Naive thymus-derived CD8-positive, alpha-beta T cell (primary cell): ENCODE measurements around the gene PTPN14. TPM values are rescaled to one million over a fixed set of nuclear protein-coding genes. Genes with fewer than 3 reads are reported as not detected.
A peak's percentile ranks its signal among the peaks of the same experiment; 100 is the strongest.

ENCODE experiments used
- ATAC-seq, 2 donors: fragments of 150-1000 bp; cut with Tn5 transposase in 1 of 2; sonication (Bioruptor Pico), chemical (Tn5 transposase) in 1 of 2; 1 replicate in 1 of 2; 2 replicates in 1 of 2; pipeline ENCODE4 v1.10.0; 2021; ENCODE audit warnings: mild to moderate bottlenecking in 2 of 2, moderate library complexity in 2 of 2
- POLR2A ChIA-PET: fragments of 350-600 bp; sonication (Branson Sonifier 250); formaldehyde crosslinking; loops from one replicate; lab custom pipeline; 2021; ENCODE audit warnings: antibody characterized with exemption; lab: Charles Lee
- DNase-seq, 10 donors: peaks; one replicate each; pipeline versions ENCODE4 v3.0.0 to v3.0.0-alpha.2; 2020 to 2022
- H3K27ac Mint-ChIP-seq, 10 donors: one replicate each; pipeline ENCODE4 v1.8.0; 2020 to 2022; ENCODE audit warnings: mild to moderate bottlenecking in 10 of 10, mixed read lengths in 10 of 10, moderate library complexity in 4 of 10, inconsistent platforms in 1 of 10
- H3K27me3 Mint-ChIP-seq, 5 donors: one replicate each; pipeline ENCODE4 v1.8.0; 2021 to 2022; ENCODE audit warnings: mixed read lengths in 5 of 5
- H3K36me3 Mint-ChIP-seq, 3 donors: one replicate each; pipeline ENCODE4 v1.8.0; 2020 to 2022; ENCODE audit warnings: mixed read lengths in 3 of 3, mild to moderate bottlenecking in 2 of 3, inconsistent platforms in 1 of 3
- H3K4me1 Mint-ChIP-seq, 4 donors: one replicate each; pipeline ENCODE4 v1.8.0; 2021 to 2022; ENCODE audit warnings: mixed read lengths in 4 of 4
- H3K4me3 Mint-ChIP-seq, 10 donors: one replicate each; pipeline ENCODE4 v1.8.0; 2020 to 2022; ENCODE audit warnings: mild to moderate bottlenecking in 10 of 10, mixed read lengths in 10 of 10, moderate library complexity in 6 of 10, inconsistent platforms in 1 of 10
- H3K9me3 Mint-ChIP-seq, 9 donors: one replicate each; pipeline ENCODE4 v1.8.0; 2020 to 2022; ENCODE audit warnings: mixed read lengths in 9 of 9, mild to moderate bottlenecking in 3 of 9, inconsistent platforms in 1 of 9, moderate library complexity in 1 of 9
- polyA plus RNA-seq, 3 donors: library from polyadenylated mRNA; unstranded; fragments of 300-500 nt; fragmentation: Illumina TruSeq; gene quantifications; one replicate each; pipeline ENCODE4 v1.2.3, GENCODE V29; 2021
- total RNA-seq, 8 experiments: library from RNA in 2 of 8; stranded (reverse) in 2 of 8; gene quantifications; one replicate each; pipeline ENCODE4 v1.2.3 and lab custom pipeline; 2021 to 2026

Gene PTPN14
- total and polyA plus RNA-seq, 5 experiments from 2014 or later, result 0.01 to 0.05 (median 0.03) TPM; not detected in 1

DNA sequence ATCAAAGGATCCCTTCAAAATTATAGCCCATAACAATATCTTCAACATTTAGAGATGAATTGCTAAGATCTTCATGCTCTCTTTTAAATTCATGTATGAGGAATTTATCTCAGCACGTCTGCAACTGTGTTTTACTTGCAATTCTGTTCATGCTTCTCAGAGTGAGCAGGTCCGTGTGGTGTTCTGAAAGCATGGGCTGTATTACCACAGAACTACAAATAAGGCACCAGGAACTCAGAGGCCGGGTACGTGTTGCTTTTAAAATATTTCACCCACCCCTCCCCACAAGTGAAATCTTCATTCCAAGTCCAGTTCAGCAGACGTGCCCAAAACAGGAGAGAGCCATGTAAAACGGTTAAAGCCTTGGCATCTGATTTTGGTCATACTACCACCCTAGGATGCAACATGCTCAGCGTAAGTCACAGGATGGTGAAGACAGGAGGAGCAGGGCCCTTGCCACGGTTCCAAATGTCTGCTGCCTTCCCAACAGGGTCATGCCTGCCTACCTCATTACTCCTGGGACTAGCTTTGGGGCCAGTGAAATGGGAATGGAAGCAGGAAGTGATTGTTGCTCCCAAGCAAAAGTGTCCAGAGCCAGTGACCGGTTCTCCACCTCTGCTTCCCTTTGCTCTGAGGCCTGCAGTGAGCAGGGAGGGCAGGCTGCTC lies 133.7 kb downstream of the PTPN14 start:
- no peak overlapping the region for H3K27ac Mint-ChIP-seq

GRCh38 chr1:214416858-214417257 lies 134.5 kb downstream of the PTPN14 start:
- Mint-ChIP-seq H3K9me3 (peaks cover 0 to 4% (median 0%) of the 10 kb centered on the region in 9 donors), H3K27ac (no peak overlapping the region), H3K4me1 (no peaks in the 10 kb centered on the region), H3K4me3 (no peak overlapping the region), H3K27me3 (peaks cover 0 to 1% (median 0%) of the 10 kb centered on the region in 5 donors), H3K36me3 (no peaks in the 10 kb centered on the region)
- POLR2A ChIA-PET, result no interaction called here
- DNase-seq, result no peak
- no peak for ATAC-seq

More for the DNA sequence above, 133.7 kb downstream of the PTPN14 start:
- no peak overlapping the region for H3K4me3 Mint-ChIP-seq
- H3K4me1 Mint-ChIP-seq, result no peaks in the 10 kb centered on the region
- no peak for DNase-seq
- peaks cover 0 to 1% (median 0%) of the 10 kb centered on the region in 5 donors for H3K27me3 Mint-ChIP-seq
- peaks cover 0 to 4% (median 0%) of the 10 kb centered on the region in 9 donors for H3K9me3 Mint-ChIP-seq
- POLR2A ChIA-PET, result no interaction called here
- no peak for ATAC-seq
- no peaks in the 10 kb centered on the region for H3K36me3 Mint-ChIP-seq

DNA sequence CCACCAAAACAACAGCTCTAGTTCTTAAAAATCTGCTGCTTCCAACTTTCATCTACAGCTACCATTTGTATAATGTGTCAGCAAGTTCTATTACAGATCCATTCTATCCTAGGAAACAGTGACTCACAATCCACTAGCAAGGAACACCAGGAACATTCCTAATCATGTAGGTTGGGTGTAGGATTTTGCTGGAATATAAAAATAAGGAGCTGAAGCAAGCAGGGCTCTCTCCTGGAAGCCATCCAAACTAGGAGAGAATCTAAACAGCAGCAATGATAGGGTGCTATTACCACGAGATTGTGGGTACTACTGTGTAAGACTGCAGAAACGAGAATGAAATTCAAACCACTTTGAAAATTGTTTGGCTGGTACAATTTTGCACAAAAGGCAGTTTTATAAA lies 135.0 kb downstream of the PTPN14 start:
- no peak for ATAC-seq
- POLR2A ChIA-PET, result no interaction called here
- Mint-ChIP-seq H3K27me3 (peaks cover 0 to 1% (median 0%) of the 10 kb centered on the region in 5 donors), H3K4me1 (no peaks in the 10 kb centered on the region), H3K9me3 (no peaks in the 10 kb centered on the region), H3K4me3 (no peak overlapping the region), H3K36me3 (no peaks in the 10 kb centered on the region), H3K27ac (no peak overlapping the region)
- no peak for DNase-seq

DNA sequence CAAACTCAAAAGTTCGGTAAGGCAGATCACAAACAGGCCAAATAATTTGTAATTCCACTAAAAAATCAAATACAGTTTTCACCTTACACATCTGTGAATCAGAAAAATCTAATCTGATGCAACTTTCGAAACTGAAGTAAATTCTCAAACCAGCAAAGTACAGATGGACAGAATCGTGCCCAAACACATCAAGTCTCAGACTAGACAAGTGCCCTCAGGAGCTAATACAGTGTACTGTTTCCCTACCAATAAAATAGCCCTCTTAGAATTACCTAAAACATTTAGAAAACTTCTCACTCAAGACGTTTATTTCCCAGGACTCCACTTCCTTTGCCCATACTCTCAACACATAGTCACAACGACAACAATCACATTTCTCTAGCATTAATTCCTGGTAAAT lies 136.3 kb downstream of the PTPN14 start:
- POLR2A ChIA-PET, result no interaction called here
- no peak overlapping the region for H3K27ac Mint-ChIP-seq

DNA sequence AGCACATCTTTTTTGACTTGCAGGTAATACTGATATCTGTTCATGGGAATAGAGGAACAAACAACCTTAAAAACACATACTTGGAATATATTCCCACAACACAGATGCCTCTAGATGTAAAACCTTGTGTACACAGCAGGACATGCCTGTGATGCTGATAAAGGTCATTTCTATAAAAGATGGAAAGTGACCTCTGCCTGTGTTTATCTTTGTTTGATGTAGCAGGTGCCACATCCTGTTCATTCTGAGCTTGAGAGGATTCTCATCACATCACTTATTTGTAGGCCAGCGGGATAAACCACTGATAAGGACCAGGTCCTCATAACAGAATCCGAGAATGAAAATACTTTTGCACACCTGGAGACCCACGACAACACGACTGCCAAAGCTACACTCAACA lies 136.7 kb downstream of the PTPN14 start:
- no peak overlapping the region for H3K27ac Mint-ChIP-seq

More for the DNA sequence above, 136.3 kb downstream of the PTPN14 start:
- Mint-ChIP-seq H3K36me3 (no peaks in the 10 kb centered on the region), H3K9me3 (peaks cover 0 to 5% (median 0%) of the 10 kb centered on the region in 9 donors), H3K4me1 (no peaks in the 10 kb centered on the region), H3K4me3 (no peak overlapping the region), H3K27me3 (peaks cover 0 to 1% (median 0%) of the 10 kb centered on the region in 5 donors)
- DNase-seq, result no peak
- ATAC-seq, result no peak

GRCh38 chr1:214413315-214413714 lies 138.1 kb downstream of the PTPN14 start:
- Mint-ChIP-seq H3K9me3 (peaks cover 0 to 5% (median 0%) of the 10 kb centered on the region in 9 donors), H3K27me3 (peaks cover 0 to 1% (median 0%) of the 10 kb centered on the region in 5 donors)
- POLR2A ChIA-PET, result no interaction called here

More for the DNA sequence above, 136.7 kb downstream of the PTPN14 start:
- Mint-ChIP-seq H3K27me3 (peaks cover 0 to 1% (median 0%) of the 10 kb centered on the region in 5 donors), H3K9me3 (peaks cover 0 to 5% (median 0%) of the 10 kb centered on the region in 9 donors), H3K36me3 (no peaks in the 10 kb centered on the region), H3K4me3 (no peak overlapping the region), H3K4me1 (no peaks in the 10 kb centered on the region)
- no peak for ATAC-seq
- no peak for DNase-seq
- POLR2A ChIA-PET, result no interaction called here

GRCh38 chr1:214404571-214405213 lies 146.7 kb downstream of the PTPN14 start:
- POLR2A ChIA-PET, result no interaction called here

More at GRCh38 chr1:214413315-214413714, 138.1 kb downstream of the PTPN14 start:
- Mint-ChIP-seq H3K4me3 (no peak overlapping the region), H3K27ac (no peak overlapping the region), H3K36me3 (no peaks in the 10 kb centered on the region), H3K4me1 (no peaks in the 10 kb centered on the region)
- DNase-seq (no peak), ATAC-seq (no peak)

GRCh38 chr1:214404154-214404553 lies 147.2 kb downstream of the PTPN14 start:
- no peaks in the 10 kb centered on the region for H3K36me3 Mint-ChIP-seq
- H3K4me1 Mint-ChIP-seq, result peaks cover 0 to 8% (median 0%) of the 10 kb centered on the region in 4 donors
- ATAC-seq (no peak), DNase-seq (no peak)
- peaks cover 0 to 7% (median 3%) of the 10 kb centered on the region in 5 donors for H3K27me3 Mint-ChIP-seq
- POLR2A ChIA-PET, result no interaction called here
- no peak overlapping the region for H3K4me3 Mint-ChIP-seq
- peak overlapping the region in 1 of 10 donors; percentile 26 for H3K27ac Mint-ChIP-seq
- no peaks in the 10 kb centered on the region for H3K9me3 Mint-ChIP-seq

More at GRCh38 chr1:214404571-214405213, 146.7 kb downstream of the PTPN14 start:
- H3K36me3 Mint-ChIP-seq, result no peaks in the 10 kb centered on the region
- no peak for ATAC-seq
- H3K4me3 Mint-ChIP-seq, result no peak overlapping the region
- DNase-seq, result no peak
- H3K9me3 Mint-ChIP-seq, result no peaks in the 10 kb centered on the region
- H3K27ac Mint-ChIP-seq, result peak overlapping the region in 2 of 10 donors; percentile 26 to 40
- H3K4me1 Mint-ChIP-seq, result peaks cover 0 to 4% (median 0%) of the 10 kb centered on the region in 4 donors
- peaks cover 0 to 4% (median 1%) of the 10 kb centered on the region in 5 donors for H3K27me3 Mint-ChIP-seq

DNA sequence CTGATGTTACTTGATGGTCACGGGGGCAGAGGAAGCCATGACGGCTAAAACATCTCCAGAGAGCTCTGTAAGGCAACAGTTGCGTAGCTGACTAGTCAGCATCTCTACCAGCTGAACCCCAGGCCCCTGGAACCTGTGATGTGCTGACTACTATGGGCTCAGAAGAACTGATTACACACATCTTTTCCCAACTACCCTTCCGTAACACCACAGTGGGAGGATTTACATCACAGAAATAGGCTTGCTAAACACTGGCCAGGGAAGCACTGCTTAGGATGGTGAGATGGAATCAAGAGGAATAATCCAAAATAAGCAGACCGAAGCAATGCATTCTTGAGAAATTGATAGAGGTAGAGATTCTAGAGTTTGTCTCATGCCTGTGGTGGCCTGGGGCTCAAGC lies 148.0 kb downstream of the PTPN14 start:
- no peak overlapping the region for H3K4me3 Mint-ChIP-seq
- ATAC-seq (no peak), DNase-seq (no peak)
- H3K9me3 Mint-ChIP-seq, result no peaks in the 10 kb centered on the region
- no peak overlapping the region for H3K27ac Mint-ChIP-seq
- peaks cover 0 to 11% (median 0%) of the 10 kb centered on the region in 4 donors for H3K4me1 Mint-ChIP-seq
- no peaks in the 10 kb centered on the region for H3K36me3 Mint-ChIP-seq
- POLR2A ChIA-PET, result no interaction called here
- peaks cover 0 to 7% (median 3%) of the 10 kb centered on the region in 5 donors for H3K27me3 Mint-ChIP-seq

DNA sequence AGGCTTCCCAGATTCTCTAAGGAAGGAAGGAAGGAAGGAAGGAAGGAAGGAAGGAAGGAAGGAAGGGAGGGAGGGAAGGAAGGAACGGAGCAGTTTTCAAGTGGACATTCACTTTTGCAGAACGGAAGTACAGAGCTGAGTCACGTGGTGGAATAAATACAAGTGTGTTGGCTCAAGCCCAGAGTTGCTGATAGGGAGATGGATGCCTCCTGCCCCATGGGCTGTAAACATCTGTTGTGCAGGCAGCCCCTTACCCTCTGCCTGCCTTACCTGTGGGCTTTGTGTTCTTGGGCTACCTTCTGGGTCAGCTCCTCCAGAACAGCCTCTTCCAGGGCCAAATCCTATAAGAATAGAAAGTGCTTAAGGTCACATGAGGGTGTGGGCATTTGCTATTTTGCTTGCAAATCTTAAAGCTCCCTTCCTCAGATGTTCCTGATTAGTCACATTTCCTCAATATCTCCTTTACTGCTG lies 148.8 kb downstream of the PTPN14 start:
- POLR2A ChIA-PET, result no interaction called here
- DNase-seq, result no peak
- no peak for ATAC-seq
- Mint-ChIP-seq H3K4me1 (peaks cover 0 to 11% (median 0%) of the 10 kb centered on the region in 4 donors), H3K4me3 (no peak overlapping the region), H3K9me3 (no peaks in the 10 kb centered on the region), H3K27ac (no peak overlapping the region), H3K27me3 (peaks cover 0 to 9% (median 3%) of the 10 kb centered on the region in 5 donors), H3K36me3 (no peaks in the 10 kb centered on the region)

- Mint-ChIP-seq H3K27ac (no peak overlapping the region), H3K36me3 (no peaks in the 10 kb centered on the region), H3K27me3 (peaks cover 0 to 9% (median 3%) of the 10 kb centered on the region in 5 donors), H3K4me3 (no peak overlapping the region), H3K9me3 (no peaks in the 10 kb centered on the region), H3K4me1 (peaks cover 0 to 12% (median 0%) of the 10 kb centered on the region in 4 donors)
- no peak for ATAC-seq
- no peak for DNase-seq
- POLR2A ChIA-PET, result no interaction called here
Measured at GRCh38 chr1:214401666-214402065, 149.7 kb downstream of the PTPN14 start.

DNA sequence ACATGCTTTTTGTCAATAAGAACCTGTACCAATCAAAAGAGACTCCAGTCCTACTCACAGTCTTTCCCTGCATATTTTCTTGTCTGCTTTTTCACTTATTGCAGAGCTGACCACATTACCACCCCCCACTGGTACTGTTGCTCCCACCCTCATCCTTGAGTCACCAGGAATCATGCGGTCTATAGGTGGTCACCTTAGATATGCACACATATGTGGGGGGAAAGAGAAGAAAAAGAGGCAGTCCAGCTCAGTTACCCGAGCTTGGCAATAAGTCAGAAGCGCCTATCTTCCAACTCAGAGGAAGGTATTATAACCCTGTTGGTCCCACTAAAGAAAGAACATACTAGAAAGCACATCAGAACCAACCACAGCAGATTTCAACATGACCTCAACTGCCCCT lies 151.3 kb downstream of the PTPN14 start:
- H3K27ac Mint-ChIP-seq, result no peak overlapping the region
- H3K4me3 Mint-ChIP-seq, result no peak overlapping the region
- DNase-seq, result no peak
- peaks cover 0 to 7% (median 2%) of the 10 kb centered on the region in 5 donors for H3K27me3 Mint-ChIP-seq
- peaks cover 0 to 13% (median 2%) of the 10 kb centered on the region in 4 donors for H3K4me1 Mint-ChIP-seq
- H3K36me3 Mint-ChIP-seq, result no peaks in the 10 kb centered on the region
- ATAC-seq, result no peak
- POLR2A ChIA-PET, result no interaction called here
- no peaks in the 10 kb centered on the region for H3K9me3 Mint-ChIP-seq

DNA sequence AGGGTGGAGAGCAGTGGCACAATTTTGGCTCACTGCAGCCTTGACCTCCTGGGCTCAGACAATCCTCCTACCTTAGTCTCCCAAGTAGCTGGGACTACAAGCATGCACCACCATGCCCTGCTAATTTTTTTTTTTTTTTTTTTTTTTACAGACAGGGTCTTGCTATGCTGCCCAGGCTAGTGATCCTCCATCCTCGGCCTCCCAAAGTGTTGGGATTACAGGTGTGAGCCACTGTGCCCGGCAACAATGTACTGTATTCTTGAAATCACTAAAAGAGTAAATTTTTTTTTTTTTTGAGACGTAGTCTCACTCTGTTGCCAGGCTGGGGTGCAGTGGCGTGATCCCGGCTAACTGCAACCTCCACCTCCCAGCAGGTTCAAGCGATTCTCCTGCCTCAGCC lies 152.9 kb downstream of the PTPN14 start:
- H3K4me3 Mint-ChIP-seq, result no peak overlapping the region
- no peak overlapping the region for H3K27ac Mint-ChIP-seq
- no peaks in the 10 kb centered on the region for H3K36me3 Mint-ChIP-seq
- POLR2A ChIA-PET, result no interaction called here
- ATAC-seq (no peak), DNase-seq (no peak)
- H3K27me3 Mint-ChIP-seq, result peaks cover 0 to 7% (median 0%) of the 10 kb centered on the region in 5 donors
- H3K4me1 Mint-ChIP-seq, result peaks cover 0 to 13% (median 2%) of the 10 kb centered on the region in 4 donors
- no peaks in the 10 kb centered on the region for H3K9me3 Mint-ChIP-seq
